Body of pancreas (tissue), 4 donors: Measurements from ENCODE around the gene FTH1.

Source experiments
- POLR2A ChIP-seq, 3 donors: fragments of 450-650 bp; IDR thresholded peaks; one replicate each; pipeline ENCODE4 v1.6.1; 2016; ENCODE audit warnings: antibody characterized with exemption in 3 of 3, mild to moderate bottlenecking in 2 of 3
- TF ChIP-seq, protein P1 (sequence below), 7 experiments: fragments of 450-650 bp in 4 of 7; fragments of 200-600 bp in 3 of 7; sonication (generic) in 3 of 7; IDR thresholded peaks; one replicate each; pipeline ENCODE4 v1.5.1; 2016 to 2019; ENCODE audit warnings: antibody characterized with exemption in 7 of 7

DNA sequence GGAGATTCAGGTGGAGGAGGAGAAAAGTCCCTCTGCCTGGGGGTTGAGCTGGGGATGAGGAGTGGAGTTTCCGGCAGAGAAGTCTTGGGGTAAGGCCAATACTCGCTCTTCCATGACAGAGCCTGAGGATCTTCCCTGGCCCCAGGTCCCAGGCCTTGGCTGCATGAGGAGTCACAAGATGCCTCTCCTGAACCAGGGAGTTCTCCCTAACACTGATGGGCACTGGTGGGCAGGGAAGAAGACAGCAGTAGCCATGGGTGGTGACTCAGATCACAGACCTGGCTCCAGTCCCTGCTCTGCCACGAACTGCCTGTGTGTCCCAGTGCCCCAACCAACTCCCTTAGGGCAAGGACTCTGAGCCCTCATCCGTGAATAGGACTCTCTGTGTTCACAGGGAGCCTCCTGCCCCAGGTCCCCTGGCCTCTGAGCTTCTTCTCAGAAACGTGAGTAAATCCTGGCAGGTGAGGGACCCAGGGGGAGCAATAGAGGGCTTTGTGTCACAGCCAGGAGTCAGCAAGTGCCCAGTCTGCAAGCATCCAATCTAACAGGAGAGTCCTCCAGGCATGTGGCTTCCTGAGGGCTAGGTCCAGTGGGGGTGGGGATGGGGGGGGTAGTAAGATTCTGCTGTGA, 45.5 kb upstream of the FTH1 start:
- TF ChIP-seq, protein P1, sequence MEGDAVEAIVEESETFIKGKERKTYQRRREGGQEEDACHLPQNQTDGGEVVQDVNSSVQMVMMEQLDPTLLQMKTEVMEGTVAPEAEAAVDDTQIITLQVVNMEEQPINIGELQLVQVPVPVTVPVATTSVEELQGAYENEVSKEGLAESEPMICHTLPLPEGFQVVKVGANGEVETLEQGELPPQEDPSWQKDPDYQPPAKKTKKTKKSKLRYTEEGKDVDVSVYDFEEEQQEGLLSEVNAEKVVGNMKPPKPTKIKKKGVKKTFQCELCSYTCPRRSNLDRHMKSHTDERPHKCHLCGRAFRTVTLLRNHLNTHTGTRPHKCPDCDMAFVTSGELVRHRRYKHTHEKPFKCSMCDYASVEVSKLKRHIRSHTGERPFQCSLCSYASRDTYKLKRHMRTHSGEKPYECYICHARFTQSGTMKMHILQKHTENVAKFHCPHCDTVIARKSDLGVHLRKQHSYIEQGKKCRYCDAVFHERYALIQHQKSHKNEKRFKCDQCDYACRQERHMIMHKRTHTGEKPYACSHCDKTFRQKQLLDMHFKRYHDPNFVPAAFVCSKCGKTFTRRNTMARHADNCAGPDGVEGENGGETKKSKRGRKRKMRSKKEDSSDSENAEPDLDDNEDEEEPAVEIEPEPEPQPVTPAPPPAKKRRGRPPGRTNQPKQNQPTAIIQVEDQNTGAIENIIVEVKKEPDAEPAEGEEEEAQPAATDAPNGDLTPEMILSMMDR (IDR thresholded peaks at IDR 0.05), result no peak
- TF ChIP-seq POLR2A (IDR thresholded peaks at IDR 0.05), result no peak
